ENCODE results near the gene GLDN. TPM values are rescaled to one million over a fixed set of nuclear protein-coding genes. Genes with fewer than 3 reads are reported as not detected.

Gene GLDN
- total RNA-seq, 1 donor from 2014 or later, result 0.09 TPM

- peaks cover 8% of the 10 kb centered on the region for H3K27me3 ChIP-seq (ENCODE audit: insufficient read depth, low read length)
- H3K27ac Mint-ChIP-seq (ENCODE audit: unreplicated experiment), result no peak overlapping the region
- H3K4me1 Mint-ChIP-seq (ENCODE audit: low read depth, unreplicated experiment), result peaks cover 1% of the 10 kb centered on the region
- no peaks in the 10 kb centered on the region for H3K36me3 ChIP-seq (ENCODE audit: insufficient read depth, low read length)
- no peaks in the 10 kb centered on the region for H3K36me3 Mint-ChIP-seq (ENCODE audit: low read depth, unreplicated experiment)
- no peaks in the 10 kb centered on the region for H3K9me3 Mint-ChIP-seq (ENCODE audit: unreplicated experiment)
- H2AFZ ChIP-seq (ENCODE audit: low read depth, low read length), result no peak overlapping the region
- no peaks in the 10 kb centered on the region for H3K79me2 ChIP-seq (ENCODE audit: insufficient read depth, low read length)
- no peak overlapping the region for H3K9ac ChIP-seq (ENCODE audit: low read length)
- H3K4me1 ChIP-seq (ENCODE audit: insufficient read depth, low read length), result no peaks in the 10 kb centered on the region
- DNase-seq (ENCODE audit: low read depth), result no peak
- TF ChIP-seq, protein P1, sequence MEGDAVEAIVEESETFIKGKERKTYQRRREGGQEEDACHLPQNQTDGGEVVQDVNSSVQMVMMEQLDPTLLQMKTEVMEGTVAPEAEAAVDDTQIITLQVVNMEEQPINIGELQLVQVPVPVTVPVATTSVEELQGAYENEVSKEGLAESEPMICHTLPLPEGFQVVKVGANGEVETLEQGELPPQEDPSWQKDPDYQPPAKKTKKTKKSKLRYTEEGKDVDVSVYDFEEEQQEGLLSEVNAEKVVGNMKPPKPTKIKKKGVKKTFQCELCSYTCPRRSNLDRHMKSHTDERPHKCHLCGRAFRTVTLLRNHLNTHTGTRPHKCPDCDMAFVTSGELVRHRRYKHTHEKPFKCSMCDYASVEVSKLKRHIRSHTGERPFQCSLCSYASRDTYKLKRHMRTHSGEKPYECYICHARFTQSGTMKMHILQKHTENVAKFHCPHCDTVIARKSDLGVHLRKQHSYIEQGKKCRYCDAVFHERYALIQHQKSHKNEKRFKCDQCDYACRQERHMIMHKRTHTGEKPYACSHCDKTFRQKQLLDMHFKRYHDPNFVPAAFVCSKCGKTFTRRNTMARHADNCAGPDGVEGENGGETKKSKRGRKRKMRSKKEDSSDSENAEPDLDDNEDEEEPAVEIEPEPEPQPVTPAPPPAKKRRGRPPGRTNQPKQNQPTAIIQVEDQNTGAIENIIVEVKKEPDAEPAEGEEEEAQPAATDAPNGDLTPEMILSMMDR (IDR thresholded peaks at IDR 0.05; ENCODE audit: insufficient read depth, low read depth, low read length), result no peak
- no peak for TF ChIP-seq EZH2 (IDR thresholded peaks at IDR 0.05; ENCODE audit: insufficient read depth, low read length)
- no peaks in the 10 kb centered on the region for H4K20me1 ChIP-seq (ENCODE audit: insufficient read depth, low read length)
- FAIRE-seq, result no peak
- H3K4me3 ChIP-seq (ENCODE audit: insufficient read depth, low read depth, low read length), result no peak overlapping the region
- H3K27me3 Mint-ChIP-seq (ENCODE audit: low read depth, unreplicated experiment), result peaks cover 28% of the 10 kb centered on the region
- H3K4me2 ChIP-seq (ENCODE audit: low read length), result no peak overlapping the region
- no peaks in the 10 kb centered on the region for H3K9me3 ChIP-seq (ENCODE audit: insufficient read depth, low read depth, low read length)
- H3K27ac ChIP-seq (ENCODE audit: low read depth, low read length), result no peak overlapping the region
- H3K4me3 Mint-ChIP-seq (ENCODE audit: unreplicated experiment), result no peak overlapping the region
These were observed 37.9 kb downstream of the GLDN start for GRCh38 chr15:51379390-51379789.

DNA sequence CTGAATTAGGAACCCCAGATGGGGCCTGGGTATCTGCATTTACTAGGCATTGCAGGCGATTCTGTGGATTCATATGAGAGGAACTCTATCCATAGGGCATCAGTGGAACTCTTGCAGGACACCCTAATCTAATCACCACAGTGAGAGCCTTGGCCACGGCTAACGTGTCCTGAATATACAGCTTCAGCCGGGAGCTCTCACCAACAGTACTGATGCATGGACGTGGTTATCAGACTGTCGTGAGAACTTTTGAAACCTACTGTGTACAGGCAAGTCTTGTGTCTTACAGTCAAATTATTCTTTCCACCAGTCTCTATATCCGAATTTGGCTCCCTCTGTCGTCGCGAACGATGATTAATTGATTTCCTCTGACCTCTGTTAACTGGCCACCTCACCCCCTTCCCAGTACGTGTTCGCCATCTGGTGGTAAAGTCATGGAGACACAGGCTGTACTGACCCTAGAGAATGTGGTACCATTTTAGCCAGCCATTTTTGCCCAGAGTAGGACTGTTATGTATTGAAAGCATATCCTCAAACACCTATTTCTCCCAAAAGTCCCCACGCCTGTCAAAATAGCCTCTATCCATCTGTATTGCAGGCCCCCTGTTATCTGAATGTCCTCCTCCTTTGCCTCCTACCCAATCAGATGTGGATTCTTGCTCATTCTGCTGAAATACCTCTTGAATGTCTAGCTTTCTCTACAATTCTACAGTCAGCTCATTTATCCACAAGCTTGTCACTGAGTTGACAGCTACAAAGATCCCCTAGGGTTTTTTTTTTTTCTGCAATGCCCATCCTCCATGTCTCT, 39.7 kb downstream of the GLDN start:
- FAIRE-seq (peak; percentile 93), DNase-seq (ENCODE audit: low read depth) (peak; percentile 45)
- no peak overlapping the region for H3K9ac ChIP-seq (ENCODE audit: low read length)
- H3K36me3 Mint-ChIP-seq (ENCODE audit: low read depth, unreplicated experiment), result no peaks in the 10 kb centered on the region
- H3K36me3 ChIP-seq (ENCODE audit: insufficient read depth, low read length), result no peaks in the 10 kb centered on the region
- H3K4me3 Mint-ChIP-seq (ENCODE audit: unreplicated experiment), result no peak overlapping the region
- H3K9me3 ChIP-seq (ENCODE audit: insufficient read depth, low read depth, low read length), result no peaks in the 10 kb centered on the region
- no peaks in the 10 kb centered on the region for H4K20me1 ChIP-seq (ENCODE audit: insufficient read depth, low read length)
- no peak overlapping the region for H3K4me3 ChIP-seq (ENCODE audit: insufficient read depth, low read depth, low read length)
- H3K9me3 Mint-ChIP-seq (ENCODE audit: unreplicated experiment), result no peaks in the 10 kb centered on the region
- peaks cover 10% of the 10 kb centered on the region for H3K27me3 ChIP-seq (ENCODE audit: insufficient read depth, low read length)
- no peak overlapping the region for H2AFZ ChIP-seq (ENCODE audit: low read depth, low read length)
- peaks cover 1% of the 10 kb centered on the region for H3K4me1 Mint-ChIP-seq (ENCODE audit: low read depth, unreplicated experiment)
- no peaks in the 10 kb centered on the region for H3K79me2 ChIP-seq (ENCODE audit: insufficient read depth, low read length)
- no peak overlapping the region for H3K27ac ChIP-seq (ENCODE audit: low read depth, low read length)
- H3K27me3 Mint-ChIP-seq (ENCODE audit: low read depth, unreplicated experiment), result peaks cover 42% of the 10 kb centered on the region
- H3K4me1 ChIP-seq (ENCODE audit: insufficient read depth, low read length), result no peaks in the 10 kb centered on the region
- peak overlapping the region; percentile 42 for H3K4me2 ChIP-seq (ENCODE audit: low read length)
- TF ChIP-seq, protein P1 (IDR thresholded peaks at IDR 0.05; ENCODE audit: insufficient read depth, low read depth, low read length), result peak; percentile 98
- TF ChIP-seq EZH2 (IDR thresholded peaks at IDR 0.05; ENCODE audit: insufficient read depth, low read length), result no peak
- no peak overlapping the region for H3K27ac Mint-ChIP-seq (ENCODE audit: unreplicated experiment)

DNA sequence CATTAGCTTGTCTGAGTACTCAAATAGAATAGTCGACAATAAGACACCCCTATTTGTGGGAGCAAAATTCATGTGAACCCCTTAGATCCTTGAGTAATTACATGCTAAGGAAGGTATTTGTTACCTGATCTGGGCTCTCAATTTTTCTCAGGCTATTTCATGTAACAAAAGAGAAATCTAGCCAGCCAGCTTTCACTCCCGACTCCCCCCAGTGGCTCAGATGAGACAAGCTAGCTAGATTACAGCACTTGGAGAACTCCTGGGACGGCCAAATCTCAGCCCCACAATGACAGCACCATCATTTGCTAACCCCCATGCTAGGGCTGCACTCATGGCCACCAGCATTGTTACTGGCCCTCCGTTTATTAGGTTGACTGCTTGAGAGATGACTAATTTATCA, 41.3 kb downstream of the GLDN start:
- Histone ChIP-seq H3K27me3 (ENCODE audit: insufficient read depth, low read length) (peaks cover 10% of the 10 kb centered on the region), H3K4me1 (ENCODE audit: insufficient read depth, low read length) (no peaks in the 10 kb centered on the region), H4K20me1 (ENCODE audit: insufficient read depth, low read length) (no peaks in the 10 kb centered on the region), H3K9me3 (ENCODE audit: insufficient read depth, low read depth, low read length) (no peaks in the 10 kb centered on the region), H3K4me2 (ENCODE audit: low read length) (no peak overlapping the region), H2AFZ (ENCODE audit: low read depth, low read length) (no peak overlapping the region), H3K79me2 (ENCODE audit: insufficient read depth, low read length) (no peaks in the 10 kb centered on the region), H3K36me3 (ENCODE audit: insufficient read depth, low read length) (no peaks in the 10 kb centered on the region), H3K9ac (ENCODE audit: low read length) (no peak overlapping the region), H3K4me3 (ENCODE audit: insufficient read depth, low read depth, low read length) (no peak overlapping the region), H3K27ac (ENCODE audit: low read depth, low read length) (no peak overlapping the region)
- Mint-ChIP-seq H3K27ac (ENCODE audit: unreplicated experiment) (no peak overlapping the region), H3K27me3 (ENCODE audit: low read depth, unreplicated experiment) (peaks cover 52% of the 10 kb centered on the region), H3K9me3 (ENCODE audit: unreplicated experiment) (no peaks in the 10 kb centered on the region), H3K36me3 (ENCODE audit: low read depth, unreplicated experiment) (no peaks in the 10 kb centered on the region), H3K4me1 (ENCODE audit: low read depth, unreplicated experiment) (no peaks in the 10 kb centered on the region), H3K4me3 (ENCODE audit: unreplicated experiment) (no peak overlapping the region)
- FAIRE-seq (no peak), DNase-seq (ENCODE audit: low read depth) (peak; percentile 20)
- TF ChIP-seq EZH2 (IDR thresholded peaks at IDR 0.05; ENCODE audit: insufficient read depth, low read length), result no peak
- TF ChIP-seq, protein P1 (IDR thresholded peaks at IDR 0.05; ENCODE audit: insufficient read depth, low read depth, low read length), result peak; percentile 70

All from astrocyte (in vitro differentiated cells and primary cell).